Panc1 (cell line): ENCODE measurements around the gene MYO16.

Experiments used
- POLR2AphosphoS5 ChIP-seq: IDR thresholded peaks from 2 replicates; pipeline ENCODE4 v1.6.1; 2012; ENCODE audit warnings: mild to moderate bottlenecking, low read depth, low read length, moderate library complexity
- SIN3A ChIP-seq: IDR thresholded peaks from 2 replicates; pipeline ENCODE4 v1.6.1; 2012; ENCODE audit warnings: low read depth, mild to moderate bottlenecking, low read length, moderate library complexity, borderline replicate concordance; ENCODE audit not compliant: insufficient read depth
- TF ChIP-seq, protein P1 (sequence below): fragments of 450-650 bp; IDR thresholded peaks from 2 replicates; pipeline ENCODE4 v1.5.1; 2017; ENCODE audit warnings: mild to moderate bottlenecking
- TF ChIP-seq, protein P2 (sequence below), 2 experiments: IDR thresholded peaks; 2 replicates each; pipeline ENCODE4 v1.6.1; 2011 to 2012; ENCODE audit warnings: low read depth in 2 of 2, control low read depth in 1 of 2, low read length in 1 of 2, mild to moderate bottlenecking in 1 of 2, moderate library complexity in 1 of 2; ENCODE audit not compliant: insufficient read depth in 1 of 2

DNA sequence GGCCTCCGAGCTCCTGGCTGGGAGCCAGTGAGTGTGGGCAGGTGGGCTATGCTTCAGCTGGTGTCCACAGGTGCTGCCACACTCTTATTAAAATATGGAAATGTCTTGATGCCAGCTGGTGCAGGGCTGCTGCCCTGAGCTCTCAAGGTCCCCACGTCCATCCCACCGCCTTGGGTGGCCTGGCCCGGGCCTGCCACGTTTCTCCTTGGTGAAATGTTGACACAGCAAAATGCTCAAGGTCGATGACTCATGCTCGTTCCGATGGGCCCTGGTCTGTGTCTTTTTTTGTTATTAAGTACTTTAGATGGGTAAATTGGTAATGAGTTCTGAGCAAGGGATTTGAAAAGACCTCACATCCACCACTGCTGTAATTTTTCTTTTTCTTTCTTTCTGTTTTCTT, 524.7 kb downstream of the MYO16 start:
- TF ChIP-seq, protein P1, sequence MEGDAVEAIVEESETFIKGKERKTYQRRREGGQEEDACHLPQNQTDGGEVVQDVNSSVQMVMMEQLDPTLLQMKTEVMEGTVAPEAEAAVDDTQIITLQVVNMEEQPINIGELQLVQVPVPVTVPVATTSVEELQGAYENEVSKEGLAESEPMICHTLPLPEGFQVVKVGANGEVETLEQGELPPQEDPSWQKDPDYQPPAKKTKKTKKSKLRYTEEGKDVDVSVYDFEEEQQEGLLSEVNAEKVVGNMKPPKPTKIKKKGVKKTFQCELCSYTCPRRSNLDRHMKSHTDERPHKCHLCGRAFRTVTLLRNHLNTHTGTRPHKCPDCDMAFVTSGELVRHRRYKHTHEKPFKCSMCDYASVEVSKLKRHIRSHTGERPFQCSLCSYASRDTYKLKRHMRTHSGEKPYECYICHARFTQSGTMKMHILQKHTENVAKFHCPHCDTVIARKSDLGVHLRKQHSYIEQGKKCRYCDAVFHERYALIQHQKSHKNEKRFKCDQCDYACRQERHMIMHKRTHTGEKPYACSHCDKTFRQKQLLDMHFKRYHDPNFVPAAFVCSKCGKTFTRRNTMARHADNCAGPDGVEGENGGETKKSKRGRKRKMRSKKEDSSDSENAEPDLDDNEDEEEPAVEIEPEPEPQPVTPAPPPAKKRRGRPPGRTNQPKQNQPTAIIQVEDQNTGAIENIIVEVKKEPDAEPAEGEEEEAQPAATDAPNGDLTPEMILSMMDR: no peak
- no peak for TF ChIP-seq POLR2AphosphoS5
- TF ChIP-seq, protein P2, sequence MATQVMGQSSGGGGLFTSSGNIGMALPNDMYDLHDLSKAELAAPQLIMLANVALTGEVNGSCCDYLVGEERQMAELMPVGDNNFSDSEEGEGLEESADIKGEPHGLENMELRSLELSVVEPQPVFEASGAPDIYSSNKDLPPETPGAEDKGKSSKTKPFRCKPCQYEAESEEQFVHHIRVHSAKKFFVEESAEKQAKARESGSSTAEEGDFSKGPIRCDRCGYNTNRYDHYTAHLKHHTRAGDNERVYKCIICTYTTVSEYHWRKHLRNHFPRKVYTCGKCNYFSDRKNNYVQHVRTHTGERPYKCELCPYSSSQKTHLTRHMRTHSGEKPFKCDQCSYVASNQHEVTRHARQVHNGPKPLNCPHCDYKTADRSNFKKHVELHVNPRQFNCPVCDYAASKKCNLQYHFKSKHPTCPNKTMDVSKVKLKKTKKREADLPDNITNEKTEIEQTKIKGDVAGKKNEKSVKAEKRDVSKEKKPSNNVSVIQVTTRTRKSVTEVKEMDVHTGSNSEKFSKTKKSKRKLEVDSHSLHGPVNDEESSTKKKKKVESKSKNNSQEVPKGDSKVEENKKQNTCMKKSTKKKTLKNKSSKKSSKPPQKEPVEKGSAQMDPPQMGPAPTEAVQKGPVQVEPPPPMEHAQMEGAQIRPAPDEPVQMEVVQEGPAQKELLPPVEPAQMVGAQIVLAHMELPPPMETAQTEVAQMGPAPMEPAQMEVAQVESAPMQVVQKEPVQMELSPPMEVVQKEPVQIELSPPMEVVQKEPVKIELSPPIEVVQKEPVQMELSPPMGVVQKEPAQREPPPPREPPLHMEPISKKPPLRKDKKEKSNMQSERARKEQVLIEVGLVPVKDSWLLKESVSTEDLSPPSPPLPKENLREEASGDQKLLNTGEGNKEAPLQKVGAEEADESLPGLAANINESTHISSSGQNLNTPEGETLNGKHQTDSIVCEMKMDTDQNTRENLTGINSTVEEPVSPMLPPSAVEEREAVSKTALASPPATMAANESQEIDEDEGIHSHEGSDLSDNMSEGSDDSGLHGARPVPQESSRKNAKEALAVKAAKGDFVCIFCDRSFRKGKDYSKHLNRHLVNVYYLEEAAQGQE (IDR thresholded peaks at IDR 0.05; ENCODE audit: insufficient read depth in 1 of 2, low read depth in 2 of 2, low read length in 1 of 2): no peak
- no peak for TF ChIP-seq SIN3A
